KMS-11 (cell line): ENCODE results near the gene TBC1D3L.
"Not testable (repeated sequence)": the region's sequence is repeated elsewhere in the genome, so short reads cannot be mapped to it uniquely, and the experiment has no call there.

Experiments
- H2AFZ ChIP-seq: fragments of 200-600 bp; sonication (generic); 2 replicates; pipeline ENCODE4 v1.6.1; 2016; ENCODE audit warnings: antibody characterized with exemption, mixed run types, low read depth
- H3K27ac ChIP-seq: fragments of 200-600 bp; sonication (generic); 2 replicates; pipeline ENCODE4 v1.6.1; 2016; ENCODE audit warnings: mild to moderate bottlenecking, mixed run types
- H3K27me3 ChIP-seq: fragments of 200-600 bp; sonication (generic); 2 replicates; pipeline ENCODE4 v1.6.1; 2017; ENCODE audit warnings: mild to moderate bottlenecking, low read depth, mixed run types, moderate library complexity; ENCODE audit not compliant: insufficient read depth
- H3K36me3 ChIP-seq: fragments of 200-600 bp; sonication (generic); 2 replicates; pipeline ENCODE4 v1.6.1; 2017; ENCODE audit warnings: mild to moderate bottlenecking, mixed run types; ENCODE audit not compliant: insufficient read depth
- H3K4me1 ChIP-seq: fragments of 200-600 bp; sonication (generic); 2 replicates; pipeline ENCODE4 v1.6.1; 2016; ENCODE audit warnings: mild to moderate bottlenecking, low read depth, mixed run types; ENCODE audit not compliant: poor library complexity, severe bottlenecking
- H3K4me2 ChIP-seq: fragments of 200-600 bp; sonication (generic); 2 replicates; pipeline ENCODE4 v1.7.0; 2016; ENCODE audit warnings: mild to moderate bottlenecking, mixed run types
- H3K4me3 ChIP-seq: fragments of 200-600 bp; sonication (generic); IDR thresholded peaks from 2 replicates; pipeline ENCODE4 v1.6.1; 2017; ENCODE audit warnings: low read depth, low read length, mixed read lengths; ENCODE audit not compliant: insufficient read depth
- H3K79me2 ChIP-seq: fragments of 200-600 bp; sonication (generic); 2 replicates; pipeline ENCODE4 v1.6.1; 2016; ENCODE audit warnings: low read depth, mixed run types; ENCODE audit not compliant: insufficient read depth
- H3K9ac ChIP-seq: fragments of 200-600 bp; sonication (generic); 2 replicates; pipeline ENCODE4 v1.6.1; 2016; ENCODE audit warnings: mild to moderate bottlenecking, mixed run types
- H4K20me1 ChIP-seq: fragments of 200-600 bp; sonication (generic); 2 replicates; pipeline ENCODE4 v1.6.1; 2016; ENCODE audit warnings: mild to moderate bottlenecking, mixed run types; ENCODE audit not compliant: insufficient read depth

TBC1D3L gene

GRCh38 chr17:37988960-37989359, at the start of gene TBC1D3L:
Gene TBC1D3L (minus strand): TSS chr17:37989060. CDS start chr17:37987520, 1,540 bp downstream.
- not testable (repeated sequence) for H3K79me2 ChIP-seq, H4K20me1 ChIP-seq, H3K27me3 ChIP-seq, H3K4me2 ChIP-seq, H3K4me3 ChIP-seq, H3K36me3 ChIP-seq, H2AFZ ChIP-seq, H3K4me1 ChIP-seq, H3K9ac ChIP-seq, H3K27ac ChIP-seq

GRCh38 chr17:38003676-38004075, 14.8 kb upstream of the TBC1D3L start, which contains the start of gene TBC1D3D:
Gene TBC1D3D (plus strand): TSS chr17:38003976. CDS start chr17:38005561, 1,585 bp downstream.
- not testable (repeated sequence) for H3K36me3 ChIP-seq, H3K4me3 ChIP-seq, H3K79me2 ChIP-seq, H3K9ac ChIP-seq, H3K4me2 ChIP-seq, H4K20me1 ChIP-seq, H3K27ac ChIP-seq, H3K4me1 ChIP-seq, H3K27me3 ChIP-seq, H2AFZ ChIP-seq
